Erythroblast (primary cell): ENCODE measurements around the gene BOLA3.

Source experiments
- GATA1 ChIP-seq: IDR thresholded peaks from 2 replicates; pipeline ENCODE4 v1.6.1; 2011; ENCODE audit warnings: low read depth, mild to moderate bottlenecking, control low read depth, low read length, moderate library complexity
- POLR2A ChIP-seq: IDR thresholded peaks from 2 replicates; pipeline ENCODE4 v1.6.1; 2011; ENCODE audit warnings: mild to moderate bottlenecking, low read length

DNA sequence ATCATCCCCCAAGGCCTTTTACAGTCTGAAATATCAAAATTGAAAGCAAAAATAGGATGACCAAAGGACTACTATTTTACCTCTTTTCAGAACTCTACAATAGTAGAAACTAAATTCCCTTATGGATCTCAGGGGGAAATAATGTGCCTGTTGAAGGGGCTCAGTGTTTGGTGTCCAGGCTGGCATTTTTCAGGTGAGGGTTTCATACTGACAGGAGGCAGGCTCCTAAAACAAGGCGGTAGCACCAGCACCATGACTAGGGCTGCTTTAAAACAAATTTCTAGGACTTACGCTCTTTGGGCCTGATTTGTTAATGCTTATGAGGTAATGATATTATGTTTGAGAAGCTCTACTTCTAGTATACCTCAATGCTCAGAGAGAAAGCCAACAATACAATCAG is 5.2 kb upstream of the BOLA3 start:
- TF ChIP-seq POLR2A, result no peak
- TF ChIP-seq GATA1, result no peak
